GM13977 (cell line): ENCODE results near the gene H2BK1.

Source experiments
- DNase-seq: peaks from one replicate; pipeline ENCODE4 v3.0.0; 2012; ENCODE audit warnings: low spot score
- in situ Hi-C: fragments of 300-500 bp; cut with MboI; formaldehyde crosslinking; loops from one replicate; pipeline ENCODE4 v1.12.0; 2022; ENCODE audit warnings: low sequenced_read_pairs, low pct_unique_long_range_greater_than_20kb, mixed read lengths, inconsistent platforms; ENCODE audit not compliant: unreplicated experiment
- TF ChIP-seq, protein P1 (sequence below): IDR thresholded peaks from 2 replicates; pipeline ENCODE4 v1.5.1; 2012; ENCODE audit warnings: mild to moderate bottlenecking, control low read depth; ENCODE audit not compliant: insufficient read depth; ENCODE audit errors: extremely low read depth, missing control alignments

Gene H2BK1

DNA sequence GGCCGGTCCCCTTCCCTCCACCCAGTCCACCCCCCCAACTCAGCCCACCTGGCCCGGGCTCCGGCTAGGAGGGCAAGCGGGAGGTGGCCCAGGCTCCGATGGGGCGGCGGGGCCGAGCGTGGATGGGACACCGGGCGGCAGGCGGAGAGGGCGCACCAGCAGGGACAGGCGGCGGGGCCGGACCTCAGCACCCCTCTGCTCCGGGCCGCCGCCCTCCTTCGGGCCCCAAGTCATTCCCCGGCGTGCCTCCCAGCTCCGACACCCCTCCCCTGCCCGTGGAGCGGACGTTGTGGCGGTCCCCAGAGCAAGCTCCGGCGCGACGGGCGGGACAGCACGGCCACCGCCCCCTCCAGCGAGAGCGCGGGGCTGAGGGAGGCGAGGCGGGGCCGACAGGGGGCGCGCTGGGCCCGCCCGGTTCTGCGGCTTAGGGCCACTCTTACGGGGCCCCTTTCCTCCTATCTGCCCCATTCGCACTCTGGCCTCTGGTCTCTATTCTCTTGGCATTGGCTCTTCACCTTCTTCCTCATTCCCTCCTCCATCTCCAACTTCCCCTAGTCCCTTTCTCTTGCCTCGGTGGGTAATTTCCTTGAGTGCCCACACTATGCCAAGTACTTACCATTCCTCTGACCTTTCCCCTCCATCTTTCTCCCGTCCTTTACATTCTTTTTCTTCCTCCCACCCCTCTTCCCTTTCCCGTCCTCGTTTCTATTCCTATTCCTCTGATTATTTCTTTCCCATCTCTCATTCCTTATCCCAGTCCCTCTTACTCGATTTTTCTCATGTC is 42.1 kb downstream of the H2BK1 start:
- TF ChIP-seq, protein P1, sequence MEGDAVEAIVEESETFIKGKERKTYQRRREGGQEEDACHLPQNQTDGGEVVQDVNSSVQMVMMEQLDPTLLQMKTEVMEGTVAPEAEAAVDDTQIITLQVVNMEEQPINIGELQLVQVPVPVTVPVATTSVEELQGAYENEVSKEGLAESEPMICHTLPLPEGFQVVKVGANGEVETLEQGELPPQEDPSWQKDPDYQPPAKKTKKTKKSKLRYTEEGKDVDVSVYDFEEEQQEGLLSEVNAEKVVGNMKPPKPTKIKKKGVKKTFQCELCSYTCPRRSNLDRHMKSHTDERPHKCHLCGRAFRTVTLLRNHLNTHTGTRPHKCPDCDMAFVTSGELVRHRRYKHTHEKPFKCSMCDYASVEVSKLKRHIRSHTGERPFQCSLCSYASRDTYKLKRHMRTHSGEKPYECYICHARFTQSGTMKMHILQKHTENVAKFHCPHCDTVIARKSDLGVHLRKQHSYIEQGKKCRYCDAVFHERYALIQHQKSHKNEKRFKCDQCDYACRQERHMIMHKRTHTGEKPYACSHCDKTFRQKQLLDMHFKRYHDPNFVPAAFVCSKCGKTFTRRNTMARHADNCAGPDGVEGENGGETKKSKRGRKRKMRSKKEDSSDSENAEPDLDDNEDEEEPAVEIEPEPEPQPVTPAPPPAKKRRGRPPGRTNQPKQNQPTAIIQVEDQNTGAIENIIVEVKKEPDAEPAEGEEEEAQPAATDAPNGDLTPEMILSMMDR = peak; percentile 81
- peak; percentile 86 for DNase-seq
- in situ Hi-C loops = no loop called here

DNA sequence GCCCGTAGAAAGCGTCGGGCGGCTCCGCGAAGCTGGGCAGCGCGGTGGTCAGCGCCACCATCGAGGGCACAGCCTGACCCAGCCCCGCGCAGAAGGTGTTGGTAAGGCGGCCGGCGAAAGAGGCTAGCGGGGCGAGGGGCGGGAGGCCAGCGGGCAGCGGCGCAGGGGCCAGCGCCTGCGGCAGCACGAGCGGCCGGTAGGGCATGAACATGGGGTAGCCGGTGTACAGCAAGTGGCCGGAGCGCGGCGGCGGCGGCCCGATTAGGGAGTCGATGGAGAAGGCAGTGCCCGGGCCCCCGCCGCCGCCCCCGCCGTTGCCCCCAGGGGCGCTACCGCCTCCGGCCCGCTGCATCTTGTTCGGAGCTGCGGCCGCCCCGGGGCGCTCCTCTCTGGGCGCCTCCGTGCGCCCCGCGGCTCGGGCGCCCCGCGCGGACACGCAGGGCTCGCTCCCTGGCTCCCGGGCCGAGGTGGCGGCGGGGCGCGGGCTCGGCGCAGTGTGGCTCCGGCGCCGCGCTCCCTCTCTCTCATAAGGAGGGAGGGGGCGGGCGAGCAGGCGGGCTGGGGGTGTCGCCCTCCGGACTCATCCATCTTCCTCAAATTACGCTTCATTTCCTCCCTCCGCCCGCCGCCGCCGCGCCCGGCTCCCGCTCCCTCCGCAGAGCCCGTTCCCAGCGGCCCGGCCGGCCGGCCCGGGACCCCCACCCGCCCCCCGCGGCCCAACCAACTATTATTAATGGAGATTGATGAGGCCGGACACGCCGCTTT is 42.9 kb downstream of the H2BK1 start, which contains the start of gene GBX1:
Gene GBX1, minus strand, starts transcription at position 498 of the 765 bp plus-strand sequence. Its CDS starts 146 bp downstream, at position 352.
- DNase-seq = no peak
- TF ChIP-seq, protein P1 = no peak
- in situ Hi-C loops = no loop called here

- TF ChIP-seq, protein P1 = no peak
- in situ Hi-C loops = no loop called here
- no peak for DNase-seq
Measured at GRCh38 chr7:151166629-151167196, 43.6 kb downstream of the H2BK1 start.

GRCh38 chr7:151161757-151162156 is 48.5 kb downstream of the H2BK1 start:
- in situ Hi-C loops = no loop called here
- DNase-seq = no peak
- TF ChIP-seq, protein P1 = no peak
